ENCODE measurements around the gene PODN. TPM values are rescaled to one million over a fixed set of nuclear protein-coding genes. Genes with fewer than 3 reads are reported as not detected.
A peak's percentile ranks its signal among the peaks of the same experiment; 100 is the strongest.

PODN gene
- total RNA-seq, 1 experiment from 2014 or later = 0.17 TPM

DNA sequence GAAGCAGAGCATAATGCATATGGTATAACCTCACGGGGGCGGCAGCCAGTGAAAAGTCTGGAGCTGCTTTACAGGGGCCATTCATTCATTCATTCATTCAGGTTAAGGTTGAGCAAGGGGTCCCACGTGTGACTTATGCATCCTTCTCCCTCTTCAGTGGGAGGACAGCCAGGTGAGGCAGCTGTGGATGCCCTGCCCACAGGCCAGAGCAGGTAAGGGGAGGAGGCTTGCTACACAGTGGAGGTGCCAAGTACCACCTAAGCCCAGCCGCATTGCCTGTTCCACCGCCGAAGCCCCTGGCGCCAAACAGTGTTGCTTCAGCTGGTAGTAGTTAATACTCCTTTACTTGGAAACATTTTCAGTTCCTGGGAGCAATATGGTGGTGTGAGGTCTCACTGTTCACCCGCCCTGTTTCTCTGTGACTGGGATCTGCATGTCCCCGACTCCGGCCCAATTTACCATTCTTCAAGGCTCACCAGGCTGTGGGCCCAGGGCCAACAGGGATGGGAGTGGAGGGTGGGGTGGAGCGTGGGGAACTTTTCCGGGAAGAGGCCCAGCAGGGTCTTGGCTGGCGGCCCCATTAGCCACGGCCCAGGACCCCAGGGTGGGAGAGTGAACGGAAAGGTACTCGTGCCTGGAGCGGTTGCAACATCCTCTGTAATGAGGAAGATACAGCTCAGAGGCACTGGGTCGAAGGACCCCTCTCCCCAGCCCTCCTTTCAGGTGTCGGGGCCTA is 722 bp upstream of the PODN start:
- Histone ChIP-seq H2BK5ac (ENCODE audit: insufficient read length, low read length) (no peak overlapping the region), H2BK15ac (ENCODE audit: low read depth, low read length) (no peak overlapping the region), H3K9ac (ENCODE audit: extremely low read depth, insufficient read length, low read length) (no peak overlapping the region), H3K4me2 (ENCODE audit: insufficient read depth, insufficient read length, low read length) (peak overlapping the region; percentile 69), H3K79me2 (ENCODE audit: insufficient read depth, low read length) (no peaks in the 10 kb centered on the region), H2BK20ac (ENCODE audit: low read depth, low read length, poor library complexity, severe bottlenecking) (no peak overlapping the region), H3K23ac (ENCODE audit: insufficient read length, low read depth, low read length) (no peak overlapping the region), H3K18ac (ENCODE audit: insufficient read length, low read depth, low read length) (no peak overlapping the region), H4K5ac (ENCODE audit: insufficient read length, low read depth, low read length) (no peak overlapping the region), H3K14ac (ENCODE audit: insufficient read depth, low read length) (no peak overlapping the region; the same call in 1 of the 2 replicates), H2BK12ac (ENCODE audit: insufficient read length, low read depth, low read length) (no peak overlapping the region), H3K56ac (ENCODE audit: insufficient read length, low read depth, low read length) (no peak overlapping the region), H2AFZ (ENCODE audit: low read length) (no peak overlapping the region), H3K79me1 (ENCODE audit: insufficient read depth, low read depth, low read length, poor library complexity, severe bottlenecking) (no peaks in the 10 kb centered on the region), H3K4me1 (ENCODE audit: insufficient read depth, low read length) (no peaks in the 10 kb centered on the region; the same call in 1 of the 2 replicates), H3K9me3 (ENCODE audit: control insufficient read depth, low read depth, low read length) (no peaks in the 10 kb centered on the region), H2AK5ac (ENCODE audit: insufficient read length, low read length) (no peak overlapping the region), H4K8ac (replicated peaks; ENCODE audit: insufficient read length, low read depth, low read length) (no peak overlapping the region), H3K27me3 (ENCODE audit: insufficient read depth, low read length) (peaks cover 36% of the 10 kb centered on the region; the same call in 1 of the 2 replicates), H3T11ph (ENCODE audit: low read length) (no peak overlapping the region), H3K27ac (ENCODE audit: insufficient read length, low read depth, low read length) (no peak overlapping the region), H3K4ac (ENCODE audit: low read depth, low read length) (no peak overlapping the region), H4K20me1 (ENCODE audit: control insufficient read depth, insufficient read depth, insufficient read length) (no peaks in the 10 kb centered on the region), H4K91ac (ENCODE audit: insufficient read length, low read depth, low read length) (no peak overlapping the region), H3K23me2 (ENCODE audit: insufficient read length, low read depth, low read length, poor library complexity, severe bottlenecking) (peaks cover 9% of the 10 kb centered on the region), H2BK120ac (ENCODE audit: low read depth, low read length, poor library complexity, severe bottlenecking) (no peak overlapping the region)
- Mint-ChIP-seq H3K4me3 (peak overlapping the region; percentile 68 to 80), H3K9me3 (no peaks in the 10 kb centered on the region), H3K4me1 (peaks cover 6 to 11% of the 10 kb centered on the region in 2 experiments), H3K27ac (no peak overlapping the region), H3K36me3 (ENCODE audit: insufficient read depth in 1 of 3, low read depth in 3 of 3) (no peaks in the 10 kb centered on the region), H3K27me3 (ENCODE audit: low read depth) (peaks cover 84% of the 10 kb centered on the region)
- whole genome bisulfite sequencing (ENCODE audit: extremely low coverage, insufficient read length, low lambda C conversion rate) = no CpG with 5 or more reads among the region's 19 CpGs
- no peak for DNase-seq
- TF ChIP-seq, protein P1, sequence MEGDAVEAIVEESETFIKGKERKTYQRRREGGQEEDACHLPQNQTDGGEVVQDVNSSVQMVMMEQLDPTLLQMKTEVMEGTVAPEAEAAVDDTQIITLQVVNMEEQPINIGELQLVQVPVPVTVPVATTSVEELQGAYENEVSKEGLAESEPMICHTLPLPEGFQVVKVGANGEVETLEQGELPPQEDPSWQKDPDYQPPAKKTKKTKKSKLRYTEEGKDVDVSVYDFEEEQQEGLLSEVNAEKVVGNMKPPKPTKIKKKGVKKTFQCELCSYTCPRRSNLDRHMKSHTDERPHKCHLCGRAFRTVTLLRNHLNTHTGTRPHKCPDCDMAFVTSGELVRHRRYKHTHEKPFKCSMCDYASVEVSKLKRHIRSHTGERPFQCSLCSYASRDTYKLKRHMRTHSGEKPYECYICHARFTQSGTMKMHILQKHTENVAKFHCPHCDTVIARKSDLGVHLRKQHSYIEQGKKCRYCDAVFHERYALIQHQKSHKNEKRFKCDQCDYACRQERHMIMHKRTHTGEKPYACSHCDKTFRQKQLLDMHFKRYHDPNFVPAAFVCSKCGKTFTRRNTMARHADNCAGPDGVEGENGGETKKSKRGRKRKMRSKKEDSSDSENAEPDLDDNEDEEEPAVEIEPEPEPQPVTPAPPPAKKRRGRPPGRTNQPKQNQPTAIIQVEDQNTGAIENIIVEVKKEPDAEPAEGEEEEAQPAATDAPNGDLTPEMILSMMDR (conservative IDR thresholded peaks at IDR 0.05) = no peak

Data from H9 (cell line).